Measurements from ENCODE around the gene MTREX.

Gene MTREX

GRCh38 chr5:55324815-55325418, 17.1 kb downstream of the MTREX start:
- DNase-seq (ENCODE audit: low read depth in 2 of 3, low spot score in 2 of 3): no peak

DNA sequence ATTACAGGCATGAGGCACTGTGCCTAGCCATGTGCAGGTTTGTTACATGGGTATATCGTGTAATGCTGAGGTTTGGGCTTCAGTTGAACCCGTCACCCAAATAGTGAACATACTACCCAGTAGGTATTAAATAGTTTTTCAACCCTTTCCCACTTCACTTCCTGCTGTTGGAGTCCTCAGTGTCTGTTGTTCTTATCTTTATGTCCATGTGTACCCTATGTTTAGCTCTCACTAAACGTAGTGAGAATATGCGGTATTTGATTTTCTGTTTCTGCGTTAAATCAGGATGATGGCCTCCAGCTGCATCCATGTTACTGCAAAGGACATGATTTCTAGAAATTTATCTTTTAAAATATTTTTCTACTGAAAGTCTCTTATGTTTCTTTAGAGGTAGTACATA, 17.8 kb downstream of the MTREX start:
- DNase-seq (ENCODE audit: low read depth in 2 of 3, low spot score in 2 of 3): no peak

DNA sequence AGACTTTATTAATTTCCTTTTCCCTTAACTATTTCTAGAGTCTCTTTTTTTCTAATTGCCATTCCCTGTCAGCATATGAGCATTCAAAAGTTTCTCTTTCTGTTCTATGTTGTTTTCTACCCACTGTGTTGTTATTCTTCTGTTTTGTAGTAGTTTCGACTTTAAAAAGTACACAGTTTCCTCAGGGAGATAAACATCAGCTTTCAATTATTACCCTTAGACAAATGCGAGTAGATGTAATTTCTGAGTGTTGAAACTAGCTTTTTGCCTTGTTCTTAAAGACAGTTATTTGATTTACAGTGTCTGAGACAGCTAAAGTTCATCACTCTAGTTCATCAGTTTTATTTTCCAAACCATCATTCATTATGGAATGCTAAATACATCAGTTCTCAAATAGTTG, 19.5 kb downstream of the MTREX start:
- no peak for DNase-seq (ENCODE audit: low read depth in 2 of 3, low spot score in 2 of 3)

DNA sequence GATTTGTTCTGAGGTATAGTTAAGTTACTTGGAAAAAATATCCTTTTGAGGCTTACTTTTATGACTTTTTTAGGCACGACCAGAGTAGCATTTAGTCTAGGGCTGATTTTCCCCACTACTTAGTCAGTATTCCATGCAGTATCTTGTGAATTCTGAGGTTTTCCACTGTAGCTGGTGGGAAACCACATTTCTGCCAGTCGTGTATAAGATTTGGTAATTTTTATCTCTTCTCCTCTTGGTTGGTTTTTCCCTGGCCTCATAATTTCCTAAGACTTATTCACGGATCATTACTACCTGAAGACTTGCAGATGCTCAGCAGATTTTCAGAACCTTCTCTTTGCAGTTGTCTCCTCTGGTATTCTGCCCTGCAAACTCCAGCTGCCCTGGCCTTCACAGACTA, 23.5 kb downstream of the MTREX start:
- no peak for DNase-seq (ENCODE audit: low read depth in 2 of 3, low spot score in 2 of 3)

GRCh38 chr5:55333017-55333416, 25.2 kb downstream of the MTREX start:
- DNase-seq (ENCODE audit: low read depth in 2 of 3, low spot score in 2 of 3): no peak

DNA sequence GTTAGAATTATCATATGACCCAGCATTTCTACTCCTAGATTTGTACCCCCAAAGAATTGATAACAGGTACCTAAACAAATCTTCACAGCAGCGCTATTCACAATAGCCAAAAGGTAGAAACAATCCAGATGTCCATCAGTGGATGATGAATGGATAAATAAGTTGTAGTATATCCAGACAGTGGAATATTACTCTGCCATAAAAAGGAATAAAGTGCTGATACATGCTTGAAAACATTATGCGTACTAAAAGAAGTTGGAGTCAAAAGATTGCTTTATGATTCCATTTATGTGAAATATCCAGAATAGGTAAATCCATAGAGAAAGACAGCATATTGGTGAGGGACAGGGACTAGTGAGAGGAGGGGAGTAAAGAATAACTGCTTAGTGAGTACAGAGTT, 26.0 kb downstream of the MTREX start:
- no peak for DNase-seq (ENCODE audit: low read depth in 2 of 3, low spot score in 2 of 3)

DNA sequence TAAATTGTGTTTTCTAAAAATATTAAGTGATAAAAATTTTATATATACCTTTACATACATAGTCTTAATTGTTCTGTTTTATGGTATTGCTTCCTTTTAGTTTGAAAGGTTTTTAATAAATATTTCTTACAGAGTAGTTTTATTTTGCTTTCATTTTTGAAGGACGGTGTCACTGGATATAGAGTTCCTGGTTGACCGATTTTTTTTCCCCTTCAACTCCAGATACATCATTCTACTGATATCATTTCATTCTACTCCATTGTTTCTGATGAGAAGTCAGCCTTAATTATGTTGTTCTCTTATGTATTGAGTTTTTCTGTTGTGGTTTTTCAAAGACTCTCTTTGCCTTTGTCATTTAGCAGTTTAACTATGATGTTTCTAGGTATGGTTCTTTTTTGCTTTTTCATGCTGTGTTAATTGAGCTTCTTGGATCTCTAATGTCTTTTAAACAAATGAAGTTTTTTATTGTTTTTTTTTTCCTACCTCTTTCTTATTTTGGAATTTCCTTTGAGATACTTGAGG, 30.4 kb downstream of the MTREX start:
- DNase-seq (ENCODE audit: low read depth in 2 of 3, low spot score in 2 of 3): no peak

DNA sequence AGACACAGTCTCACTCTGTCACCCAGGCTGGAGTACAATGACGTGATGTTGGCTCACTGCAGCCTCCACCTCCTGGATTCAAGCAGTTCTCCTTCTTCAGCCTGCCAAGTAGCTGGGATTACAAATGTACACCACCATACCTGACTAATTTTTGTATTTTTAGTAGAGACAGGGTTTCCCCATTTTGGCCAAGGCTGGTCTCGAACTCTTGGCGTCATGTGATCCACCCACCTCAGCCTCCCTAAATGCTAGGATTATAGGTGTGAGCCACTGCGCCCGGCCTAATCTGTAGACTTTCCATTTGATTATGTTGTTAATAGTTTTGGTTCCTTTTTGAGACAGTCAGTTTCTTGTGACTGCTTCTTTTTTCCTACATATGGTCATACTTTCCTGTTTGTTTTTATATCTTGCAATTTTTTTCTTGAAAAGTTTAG, 31.0 kb downstream of the MTREX start:
- peak; percentile 16 to 42 (median 21) for DNase-seq (ENCODE audit: low read depth in 2 of 3, low spot score in 2 of 3)

DNA sequence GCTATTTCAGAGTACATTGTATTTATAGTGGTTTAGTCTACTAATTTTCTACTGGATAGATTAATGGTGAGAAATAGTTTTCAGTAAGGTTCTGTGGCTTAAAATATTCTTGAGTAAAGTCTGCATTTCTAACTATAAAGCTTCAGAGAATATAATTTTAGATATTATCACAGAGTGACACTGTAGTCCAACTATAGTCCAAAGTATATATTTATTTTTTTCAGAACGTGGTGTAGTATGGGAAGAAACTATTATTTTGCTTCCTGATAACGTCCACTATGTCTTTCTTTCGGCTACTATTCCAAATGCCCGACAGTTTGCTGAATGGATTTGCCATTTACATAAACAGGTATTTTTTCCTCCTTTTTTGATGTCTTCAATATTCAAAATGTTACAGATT, 35.3 kb downstream of the MTREX start:
- no peak for DNase-seq (ENCODE audit: low read depth in 2 of 3, low spot score in 2 of 3)

- no peak for DNase-seq (ENCODE audit: low read depth in 2 of 3, low spot score in 2 of 3)
Observed at GRCh38 chr5:55343609-55344008, 35.8 kb downstream of the MTREX start.

- peak in 1 of 3 experiments; percentile 27 for DNase-seq (ENCODE audit: low read depth in 2 of 3, low spot score in 2 of 3)
Observed at GRCh38 chr5:55344392-55344992, 36.7 kb downstream of the MTREX start.

DNA sequence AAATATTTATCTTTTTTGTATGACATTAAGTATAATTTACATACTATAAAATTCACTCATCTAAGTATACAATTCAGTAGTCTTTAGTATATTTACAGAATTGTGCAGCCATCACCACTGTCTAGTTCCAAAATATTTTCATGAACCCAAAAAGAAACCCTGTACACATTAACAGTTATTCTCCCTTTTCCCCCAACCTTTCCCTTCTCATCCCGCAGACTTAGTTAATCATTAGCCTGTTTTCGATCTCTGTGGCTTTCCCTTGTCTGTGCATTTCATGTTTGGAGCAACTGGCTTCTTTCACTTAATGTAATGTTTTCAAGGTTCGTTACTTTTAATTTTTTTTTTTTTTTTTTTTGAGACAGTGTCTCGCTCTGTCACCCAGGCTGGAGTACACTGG, 37.5 kb downstream of the MTREX start:
- DNase-seq (ENCODE audit: low read depth in 2 of 3, low spot score in 2 of 3): no peak

DNA sequence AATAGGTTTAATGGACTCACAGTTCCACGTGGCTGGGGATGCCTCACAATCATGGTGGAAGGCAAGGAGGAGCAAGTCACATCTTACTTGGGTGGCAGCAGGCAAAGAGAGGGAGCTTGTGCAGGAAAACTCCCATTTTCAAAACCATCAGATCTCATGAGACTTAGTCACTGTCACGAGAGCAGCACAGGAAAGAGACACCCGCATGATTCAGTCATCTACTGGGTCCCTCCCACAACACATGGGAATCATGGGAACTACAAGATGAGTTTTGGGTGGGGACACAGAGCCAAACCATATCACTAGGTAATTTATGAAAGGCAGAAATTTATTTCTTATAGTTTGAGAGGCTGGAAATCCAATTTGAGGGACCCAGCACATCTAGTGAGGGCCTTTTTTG, 40.0 kb downstream of the MTREX start:
- DNase-seq (ENCODE audit: low read depth in 2 of 3, low spot score in 2 of 3): no peak

DNA sequence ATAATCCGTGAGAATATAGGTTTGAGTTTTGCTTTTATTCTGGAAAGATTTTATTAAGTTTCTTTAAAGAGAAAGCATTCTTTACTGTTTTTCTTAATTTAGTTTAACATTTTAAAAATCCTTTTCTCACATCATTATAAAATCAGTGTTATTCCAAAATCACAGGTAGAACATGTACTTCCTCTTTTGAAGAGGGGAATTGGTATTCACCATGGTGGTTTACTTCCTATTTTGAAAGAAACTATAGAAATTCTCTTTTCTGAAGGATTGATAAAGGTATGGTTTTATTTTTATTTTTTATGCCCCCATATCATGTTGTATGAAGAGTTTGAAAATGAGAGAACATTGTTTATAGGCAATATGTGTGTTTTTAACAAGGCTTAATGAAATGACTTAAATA, 43.0 kb downstream of the MTREX start:
- DNase-seq (ENCODE audit: low read depth in 2 of 3, low spot score in 2 of 3): no peak

DNA sequence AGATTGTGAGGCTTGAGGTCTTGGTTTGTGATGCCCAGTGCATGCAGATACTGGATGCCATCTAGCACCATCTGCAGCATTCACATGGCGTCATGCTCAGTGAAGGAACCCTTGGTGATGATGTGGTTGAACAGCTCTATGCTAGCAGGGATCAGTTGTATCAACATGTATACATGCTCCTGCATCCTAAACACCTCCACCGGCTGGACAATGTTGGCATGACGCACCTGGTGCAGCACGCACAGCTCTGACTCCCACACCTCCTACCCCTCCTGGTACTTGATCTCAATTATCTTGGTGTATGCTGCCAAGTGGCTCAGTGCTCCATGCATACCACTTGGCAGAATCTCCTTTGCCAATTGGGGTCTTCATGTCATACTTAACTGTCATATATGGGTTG, 49.1 kb downstream of the MTREX start:
- DNase-seq (ENCODE audit: low read depth in 2 of 3, low spot score in 2 of 3): no peak

GRCh38 chr5:55360190-55360589, 52.4 kb downstream of the MTREX start:
- no peak for DNase-seq (ENCODE audit: low read depth in 2 of 3, low spot score in 2 of 3)

- DNase-seq (ENCODE audit: low read depth in 2 of 3, low spot score in 2 of 3): no peak
Observed at GRCh38 chr5:55363856-55364255, 56.1 kb downstream of the MTREX start.

DNA sequence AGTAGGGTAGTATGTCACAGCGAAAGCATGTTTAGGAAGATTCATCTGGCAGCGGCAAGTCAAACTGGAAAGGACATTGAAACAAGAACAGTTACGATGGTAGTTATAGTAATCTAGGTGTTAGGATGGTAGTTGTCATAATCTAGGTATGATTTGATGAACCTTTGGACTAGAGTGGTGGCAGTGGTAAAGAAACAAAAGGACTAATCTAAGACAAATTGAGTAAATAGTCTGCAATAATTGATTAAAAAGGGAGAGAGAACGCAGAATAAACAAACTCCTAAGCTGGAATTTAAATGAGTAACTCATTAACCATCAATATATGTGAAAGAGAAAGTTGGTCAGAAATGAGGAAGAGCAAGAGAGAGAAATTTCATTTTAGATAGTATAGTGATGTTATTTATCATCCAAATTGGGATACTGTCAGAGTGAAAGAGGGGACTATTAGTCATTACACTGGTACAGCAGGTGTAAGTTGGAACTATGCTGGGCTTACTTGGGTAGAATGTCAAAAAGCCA, 56.8 kb downstream of the MTREX start:
- no peak for DNase-seq (ENCODE audit: low read depth in 2 of 3, low spot score in 2 of 3)

GRCh38 chr5:55370291-55370925, 62.6 kb downstream of the MTREX start:
- no peak for DNase-seq (ENCODE audit: low read depth in 2 of 3, low spot score in 2 of 3)

GRCh38 chr5:55371145-55371544, 63.4 kb downstream of the MTREX start:
- no peak for DNase-seq (ENCODE audit: low read depth in 2 of 3, low spot score in 2 of 3)

- no peak for DNase-seq (ENCODE audit: low read depth in 2 of 3, low spot score in 2 of 3)
Observed at GRCh38 chr5:55372130-55372925, 64.5 kb downstream of the MTREX start.

GRCh38 chr5:55377810-55378209, 70.0 kb downstream of the MTREX start:
- no peak for DNase-seq (ENCODE audit: low read depth in 2 of 3, low spot score in 2 of 3)
